ENCODE data around the gene RIPK1.

Gene RIPK1

DNA sequence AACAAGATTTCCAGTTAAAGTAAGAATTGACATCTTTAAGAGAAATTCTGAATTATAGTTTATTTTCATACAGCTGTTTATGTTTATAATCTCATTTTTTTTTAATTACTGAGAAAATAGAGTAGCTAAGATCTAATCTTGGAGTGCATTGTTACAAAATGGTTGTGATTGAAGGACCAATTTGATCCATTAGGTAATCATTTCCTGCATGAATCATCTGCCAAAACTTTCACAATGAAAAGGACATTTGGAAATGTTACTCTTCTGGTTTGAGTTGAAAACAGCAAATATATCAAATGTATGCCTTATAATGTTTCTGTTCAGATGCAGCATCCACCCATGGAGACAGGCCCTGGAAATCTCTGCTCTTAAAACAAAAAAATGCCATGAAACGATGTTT is 70.0 kb downstream of the RIPK1 start:
- TF ChIP-seq, protein P1, sequence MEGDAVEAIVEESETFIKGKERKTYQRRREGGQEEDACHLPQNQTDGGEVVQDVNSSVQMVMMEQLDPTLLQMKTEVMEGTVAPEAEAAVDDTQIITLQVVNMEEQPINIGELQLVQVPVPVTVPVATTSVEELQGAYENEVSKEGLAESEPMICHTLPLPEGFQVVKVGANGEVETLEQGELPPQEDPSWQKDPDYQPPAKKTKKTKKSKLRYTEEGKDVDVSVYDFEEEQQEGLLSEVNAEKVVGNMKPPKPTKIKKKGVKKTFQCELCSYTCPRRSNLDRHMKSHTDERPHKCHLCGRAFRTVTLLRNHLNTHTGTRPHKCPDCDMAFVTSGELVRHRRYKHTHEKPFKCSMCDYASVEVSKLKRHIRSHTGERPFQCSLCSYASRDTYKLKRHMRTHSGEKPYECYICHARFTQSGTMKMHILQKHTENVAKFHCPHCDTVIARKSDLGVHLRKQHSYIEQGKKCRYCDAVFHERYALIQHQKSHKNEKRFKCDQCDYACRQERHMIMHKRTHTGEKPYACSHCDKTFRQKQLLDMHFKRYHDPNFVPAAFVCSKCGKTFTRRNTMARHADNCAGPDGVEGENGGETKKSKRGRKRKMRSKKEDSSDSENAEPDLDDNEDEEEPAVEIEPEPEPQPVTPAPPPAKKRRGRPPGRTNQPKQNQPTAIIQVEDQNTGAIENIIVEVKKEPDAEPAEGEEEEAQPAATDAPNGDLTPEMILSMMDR (IDR thresholded peaks at IDR 0.05; ENCODE audit: insufficient read depth, low read length, poor library complexity, severe bottlenecking) = no peak
- no peak for TF ChIP-seq EZH2phosphoT487 (conservative IDR thresholded peaks at IDR 0.05; ENCODE audit: low read length)
- no peak overlapping the region for H2AFZ ChIP-seq (ENCODE audit: low read depth, low read length, severe bottlenecking)
- H3K79me2 ChIP-seq (ENCODE audit: insufficient read depth, low read length) = no peaks in the 10 kb centered on the region
- no peak overlapping the region for H3K27ac ChIP-seq (ENCODE audit: low read depth, low read length)
- no peak overlapping the region for H3K9ac ChIP-seq (ENCODE audit: low read length)
- no peaks in the 10 kb centered on the region for H3K9me3 ChIP-seq (ENCODE audit: insufficient read depth, low read length)
- H4K20me1 ChIP-seq (ENCODE audit: low read depth, low read length) = no peaks in the 10 kb centered on the region
- no peak overlapping the region for H3K4me2 ChIP-seq (ENCODE audit: low read depth, low read length, poor library complexity, severe bottlenecking)
- no peaks in the 10 kb centered on the region for H3F3A ChIP-seq (ENCODE audit: insufficient read depth)
- no peak overlapping the region for H3K4me3 ChIP-seq (ENCODE audit: insufficient read depth, low read length, poor library complexity, severe bottlenecking)
- no peaks in the 10 kb centered on the region for H3K36me3 ChIP-seq (ENCODE audit: low read length)
- no peaks in the 10 kb centered on the region for H3K9me2 ChIP-seq (replicated peaks; ENCODE audit: insufficient read depth, low read length)
- no peaks in the 10 kb centered on the region for H3K27me3 ChIP-seq (ENCODE audit: low read length)

DNA sequence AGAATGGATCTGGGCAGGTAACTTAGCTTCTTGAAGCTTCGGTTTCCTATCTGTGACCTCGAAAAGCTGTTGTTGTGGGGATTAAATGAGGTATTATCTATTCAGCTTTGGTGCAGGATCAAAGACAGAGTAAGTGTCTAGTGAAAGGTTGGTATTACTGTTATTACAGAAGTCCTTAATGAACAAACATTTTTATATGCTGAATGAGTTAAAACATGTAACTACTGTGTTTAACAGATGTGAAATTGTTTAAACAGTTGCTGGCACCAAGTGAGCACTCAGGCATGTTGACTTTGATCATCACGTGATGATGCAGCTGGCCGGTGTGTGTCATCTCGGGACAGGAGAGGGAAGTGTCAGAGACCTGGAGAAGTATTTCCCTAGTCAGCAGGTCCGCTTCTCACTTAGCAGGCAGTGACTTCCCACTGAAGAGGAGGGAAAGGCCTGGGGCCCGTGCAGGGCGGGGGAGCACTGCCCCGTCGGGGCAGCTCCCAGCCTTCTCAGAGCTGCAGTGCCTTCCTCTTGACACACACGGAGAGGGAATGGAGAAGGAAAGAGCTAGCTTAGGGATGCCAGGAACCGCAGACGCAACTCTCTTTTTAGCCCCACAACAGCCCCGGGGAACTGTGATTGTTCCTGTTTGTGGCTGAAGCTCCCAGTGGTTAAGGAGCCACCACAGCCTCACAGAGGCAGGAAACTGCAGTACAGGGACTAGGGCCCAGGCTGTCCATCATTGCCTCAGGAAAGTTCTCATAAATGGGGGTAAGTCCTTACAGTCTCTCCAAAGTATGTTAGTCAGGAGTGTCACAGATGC is 71.0 kb downstream of the RIPK1 start:
- Histone ChIP-seq H3K9ac (ENCODE audit: low read length) (no peak overlapping the region), H4K20me1 (ENCODE audit: low read depth, low read length) (no peaks in the 10 kb centered on the region), H3K9me2 (replicated peaks; ENCODE audit: insufficient read depth, low read length) (no peaks in the 10 kb centered on the region), H3K79me2 (ENCODE audit: insufficient read depth, low read length) (no peaks in the 10 kb centered on the region), H3F3A (ENCODE audit: insufficient read depth) (no peaks in the 10 kb centered on the region), H3K27ac (ENCODE audit: low read depth, low read length) (no peak overlapping the region), H3K4me3 (ENCODE audit: insufficient read depth, low read length, poor library complexity, severe bottlenecking) (no peak overlapping the region), H3K4me2 (ENCODE audit: low read depth, low read length, poor library complexity, severe bottlenecking) (no peak overlapping the region), H3K36me3 (ENCODE audit: low read length) (no peaks in the 10 kb centered on the region), H3K27me3 (ENCODE audit: low read length) (no peaks in the 10 kb centered on the region), H3K9me3 (ENCODE audit: insufficient read depth, low read length) (no peaks in the 10 kb centered on the region), H2AFZ (ENCODE audit: low read depth, low read length, severe bottlenecking) (no peak overlapping the region)
- TF ChIP-seq, protein P1 (IDR thresholded peaks at IDR 0.05; ENCODE audit: insufficient read depth, low read length, poor library complexity, severe bottlenecking) = no peak
- no peak for TF ChIP-seq EZH2phosphoT487 (conservative IDR thresholded peaks at IDR 0.05; ENCODE audit: low read length)

DNA sequence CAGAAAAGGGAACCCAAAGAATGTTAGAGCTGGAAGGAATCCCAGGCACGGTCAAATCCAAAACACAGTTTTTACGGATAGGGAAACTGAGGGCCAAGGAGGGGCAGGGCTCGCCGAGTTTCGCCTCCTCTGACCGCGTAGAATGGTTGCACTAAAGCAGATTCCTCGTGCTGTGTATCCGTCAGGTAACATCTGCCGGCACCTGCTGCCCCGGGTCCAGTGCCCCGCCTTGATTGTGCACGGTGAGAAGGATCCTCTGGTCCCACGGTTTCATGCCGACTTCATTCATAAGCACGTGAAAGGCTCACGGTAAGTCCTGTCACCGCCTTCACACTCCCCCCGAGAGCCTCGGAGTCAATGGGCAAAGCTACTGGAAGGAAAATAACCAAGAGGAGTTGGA is 71.9 kb downstream of the RIPK1 start:
- Histone ChIP-seq H2AFZ (ENCODE audit: low read depth, low read length, severe bottlenecking) (no peak overlapping the region), H4K20me1 (ENCODE audit: low read depth, low read length) (no peaks in the 10 kb centered on the region), H3K9ac (ENCODE audit: low read length) (no peak overlapping the region), H3K79me2 (ENCODE audit: insufficient read depth, low read length) (no peaks in the 10 kb centered on the region), H3K27ac (ENCODE audit: low read depth, low read length) (no peak overlapping the region), H3F3A (ENCODE audit: insufficient read depth) (no peaks in the 10 kb centered on the region), H3K9me3 (ENCODE audit: insufficient read depth, low read length) (no peaks in the 10 kb centered on the region), H3K36me3 (ENCODE audit: low read length) (no peaks in the 10 kb centered on the region), H3K4me3 (ENCODE audit: insufficient read depth, low read length, poor library complexity, severe bottlenecking) (no peak overlapping the region), H3K4me2 (ENCODE audit: low read depth, low read length, poor library complexity, severe bottlenecking) (no peak overlapping the region), H3K9me2 (replicated peaks; ENCODE audit: insufficient read depth, low read length) (no peaks in the 10 kb centered on the region), H3K27me3 (ENCODE audit: low read length) (no peaks in the 10 kb centered on the region)
- TF ChIP-seq EZH2phosphoT487 (conservative IDR thresholded peaks at IDR 0.05; ENCODE audit: low read length) = no peak
- TF ChIP-seq, protein P1 (IDR thresholded peaks at IDR 0.05; ENCODE audit: insufficient read depth, low read length, poor library complexity, severe bottlenecking) = no peak

All from SU-DHL-6 (cell line).